Right renal cortex interstitium (tissue), 3 donors: ENCODE measurements around the gene ZNF169. TPM values are rescaled to one million over a fixed set of nuclear protein-coding genes. Genes with fewer than 3 reads are reported as not detected.
"Not testable (repeated sequence)": the region's sequence is repeated elsewhere in the genome, so short reads cannot be mapped to it uniquely, and the experiment has no call there.

ENCODE experiments used
- DNase-seq, 3 donors: peaks; one replicate each; pipeline ENCODE4 v3.0.0-alpha.2; 2013; ENCODE audit warnings: low read depth in 3 of 3, low spot score in 2 of 3
- polyA plus RNA-seq, 3 donors: library from polyadenylated mRNA; unstranded; fragments of 120-200 nt; gene quantifications; one replicate each; pipeline ENCODE4 v1.2.1, GENCODE V29; 2013; ENCODE audit not compliant: insufficient read length in 3 of 3

The ZNF169 gene
- polyA plus RNA-seq, 3 donors: 5.9 to 6.1 (median 5.9) TPM

DNA sequence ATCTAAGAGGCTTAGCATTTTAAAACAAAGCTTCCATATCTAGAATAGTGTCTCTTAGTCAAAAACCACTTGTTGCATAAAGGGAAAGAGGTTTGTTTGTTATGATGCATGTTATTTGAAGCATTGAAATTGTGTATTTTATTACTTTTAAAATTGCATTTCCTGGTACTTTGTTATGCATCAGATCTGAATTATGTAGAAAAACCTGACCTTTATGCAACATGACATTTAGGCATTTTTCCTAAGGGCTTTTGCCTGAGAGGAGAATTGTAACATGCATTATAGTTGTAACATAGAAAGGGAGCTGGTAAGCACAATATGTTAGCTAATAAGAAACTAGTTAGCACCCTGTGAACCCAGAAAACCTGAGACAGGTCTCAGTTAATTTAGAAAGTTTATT lies 22.0 kb downstream of the ZNF169 start:
- DNase-seq: no peak

DNA sequence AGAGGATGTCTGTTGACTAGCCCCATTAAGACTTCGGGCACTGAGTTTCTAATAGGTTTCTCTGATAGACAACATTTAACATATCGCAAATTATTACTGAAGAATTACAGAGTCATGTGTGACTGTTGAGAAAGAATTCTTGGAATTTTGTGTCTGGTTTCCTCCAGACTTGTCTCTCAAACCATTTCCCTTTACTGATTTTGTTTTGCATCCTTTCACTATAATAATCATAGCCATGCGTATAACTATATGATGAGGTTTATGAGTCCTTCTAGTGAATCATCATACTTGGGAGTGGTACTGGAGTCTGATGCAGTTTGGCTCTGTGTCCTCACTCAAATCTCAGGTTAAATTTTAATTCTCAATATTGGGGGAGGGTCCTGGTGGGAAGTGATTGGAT lies 27.0 kb downstream of the ZNF169 start:
- no peak for DNase-seq

DNA sequence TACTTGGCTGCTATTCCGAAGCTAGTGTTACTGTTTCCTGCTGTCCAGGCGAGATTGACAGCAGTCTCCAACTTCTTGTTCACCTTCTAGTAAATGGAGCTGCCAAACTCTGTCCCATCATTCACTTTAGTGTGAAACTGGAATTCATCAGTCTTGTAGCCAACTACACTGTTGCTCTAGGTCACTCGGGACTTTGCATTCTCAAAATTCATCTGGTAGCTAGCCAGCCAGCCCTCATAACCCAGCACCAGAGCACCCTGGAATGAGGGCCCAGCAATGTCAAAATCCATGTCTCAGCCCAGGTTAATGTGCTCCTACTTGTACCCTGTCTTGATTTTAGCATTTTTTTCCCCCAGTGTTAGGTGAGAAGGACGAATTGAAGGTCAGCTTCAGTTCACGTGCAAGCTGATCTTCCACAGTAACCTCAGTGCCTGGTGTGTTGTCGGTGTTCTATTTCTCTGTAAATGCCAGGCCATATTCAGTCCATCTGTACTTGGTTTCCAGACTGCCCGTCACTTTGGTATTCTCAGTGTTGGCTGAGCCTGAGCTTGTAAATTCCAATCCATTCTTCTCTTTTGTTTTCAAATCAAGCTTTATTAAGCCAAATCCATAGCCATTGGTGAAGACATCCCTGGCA lies 28.9 kb downstream of the ZNF169 start:
- no peak for DNase-seq

GRCh38 chr9:94289691-94290090 lies 30.6 kb downstream of the ZNF169 start:
- DNase-seq: no peak

- DNase-seq: no peak
Observed at GRCh38 chr9:94298949-94299599, 40.0 kb downstream of the ZNF169 start.

GRCh38 chr9:94300470-94301301 lies 41.6 kb downstream of the ZNF169 start:
- no peak for DNase-seq

DNA sequence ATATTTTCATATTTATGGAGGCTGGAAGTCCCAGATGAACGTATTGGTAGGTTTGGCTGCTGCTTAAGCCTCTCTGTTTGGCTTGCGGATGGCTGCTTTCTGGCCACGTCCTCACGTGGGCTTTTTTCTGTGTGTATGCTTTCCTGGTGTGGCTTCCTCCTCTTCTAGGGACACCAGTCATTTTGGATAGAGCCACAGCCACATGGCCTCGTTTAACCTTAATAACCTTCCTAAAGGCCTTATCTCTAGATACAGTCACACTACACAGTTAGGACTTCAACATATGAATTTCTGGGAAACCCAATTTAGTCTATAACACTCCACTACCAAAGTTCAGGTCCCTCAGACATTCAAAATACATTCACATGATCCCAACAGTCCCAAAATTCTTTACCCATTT lies 42.5 kb downstream of the ZNF169 start:
- no peak for DNase-seq

DNA sequence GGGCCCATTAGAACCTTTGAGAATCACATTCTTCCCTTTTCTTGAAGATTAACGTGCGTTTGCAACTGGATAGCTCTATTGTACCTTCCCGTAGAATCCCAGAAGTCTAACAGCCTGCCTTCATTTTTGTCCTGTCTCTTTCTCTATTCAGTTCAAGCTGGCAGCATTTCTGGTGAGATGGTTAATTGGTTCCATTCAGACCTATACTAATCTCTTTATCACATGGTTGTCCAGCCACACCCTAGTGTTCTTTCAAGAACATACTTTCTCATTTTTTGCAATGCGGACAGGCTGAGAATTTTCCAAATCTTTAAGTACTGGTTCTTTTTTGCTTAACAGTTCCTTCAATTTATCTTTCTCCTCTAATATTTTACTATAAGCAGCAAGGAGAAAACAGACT lies 43.3 kb downstream of the ZNF169 start:
- no peak for DNase-seq

DNA sequence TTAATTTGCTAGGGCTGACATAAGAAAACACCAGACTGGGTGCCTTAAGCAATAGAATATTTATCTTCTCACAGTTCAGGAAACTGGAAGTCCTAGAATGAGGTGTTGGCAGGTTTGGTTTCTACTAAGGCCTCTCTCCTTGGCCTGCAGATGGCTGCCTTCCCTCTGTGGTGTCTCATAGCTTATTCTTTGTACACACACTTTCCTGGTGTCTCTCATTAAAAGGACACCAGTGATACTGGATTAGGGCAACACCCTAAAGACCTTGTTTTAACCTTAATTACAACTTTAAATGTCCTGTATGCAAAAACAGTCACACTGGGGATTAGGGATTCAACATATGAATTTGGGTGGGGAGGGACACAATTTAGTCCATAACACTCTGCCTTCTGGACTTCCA lies 44.2 kb downstream of the ZNF169 start:
- DNase-seq: no peak

DNA sequence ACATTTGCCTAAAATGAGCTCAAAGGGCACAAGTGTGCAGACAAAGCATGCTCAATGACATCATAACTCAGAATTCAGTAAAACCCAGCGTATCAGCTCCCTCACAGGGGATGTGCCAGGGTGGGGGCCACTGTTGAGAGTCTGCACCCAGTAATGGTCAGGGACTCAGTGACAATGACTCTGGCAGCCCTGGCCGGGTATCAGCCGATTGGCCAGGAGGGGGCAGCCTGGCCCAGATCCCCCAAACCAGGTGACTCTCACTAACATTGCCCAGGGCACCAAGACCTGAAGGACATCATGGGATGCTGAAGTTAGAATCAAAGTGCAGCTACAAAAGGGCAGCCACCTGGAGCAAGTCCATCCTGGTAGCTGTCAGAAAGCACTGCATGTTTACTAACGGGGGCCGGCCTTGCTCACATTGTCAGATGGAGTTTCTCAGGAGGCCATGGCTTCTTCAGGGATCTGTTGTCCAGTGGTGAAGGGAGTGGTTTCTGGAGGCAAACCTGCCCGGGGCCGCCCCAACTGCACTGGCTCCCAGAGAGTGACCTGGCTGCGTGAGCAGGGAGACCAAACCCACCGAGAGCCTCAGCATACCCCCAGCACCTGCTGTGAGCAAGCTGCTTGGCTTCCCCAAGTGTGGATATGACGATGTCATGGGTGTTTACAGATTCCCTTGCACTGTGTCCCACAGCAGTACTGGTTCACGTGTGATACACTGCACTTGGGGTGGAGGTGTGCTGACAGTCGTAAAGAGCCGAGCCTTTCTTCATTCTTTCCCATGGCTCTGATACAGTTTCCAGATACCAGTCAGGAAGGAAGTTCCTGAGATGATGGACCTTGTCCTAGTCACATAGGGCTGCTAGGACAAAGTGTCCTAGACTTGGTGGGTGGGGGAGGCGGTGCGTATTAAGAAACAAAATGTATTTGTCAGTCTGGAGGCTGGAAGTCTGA lies 56.2 kb downstream of the ZNF169 start:
- not testable (repeated sequence) for DNase-seq

GRCh38 chr9:94316236-94316635 lies 57.1 kb downstream of the ZNF169 start:
- not testable (repeated sequence) for DNase-seq

- DNase-seq: not testable (repeated sequence)
Observed at GRCh38 chr9:94317949-94318657, 59.0 kb downstream of the ZNF169 start.

DNA sequence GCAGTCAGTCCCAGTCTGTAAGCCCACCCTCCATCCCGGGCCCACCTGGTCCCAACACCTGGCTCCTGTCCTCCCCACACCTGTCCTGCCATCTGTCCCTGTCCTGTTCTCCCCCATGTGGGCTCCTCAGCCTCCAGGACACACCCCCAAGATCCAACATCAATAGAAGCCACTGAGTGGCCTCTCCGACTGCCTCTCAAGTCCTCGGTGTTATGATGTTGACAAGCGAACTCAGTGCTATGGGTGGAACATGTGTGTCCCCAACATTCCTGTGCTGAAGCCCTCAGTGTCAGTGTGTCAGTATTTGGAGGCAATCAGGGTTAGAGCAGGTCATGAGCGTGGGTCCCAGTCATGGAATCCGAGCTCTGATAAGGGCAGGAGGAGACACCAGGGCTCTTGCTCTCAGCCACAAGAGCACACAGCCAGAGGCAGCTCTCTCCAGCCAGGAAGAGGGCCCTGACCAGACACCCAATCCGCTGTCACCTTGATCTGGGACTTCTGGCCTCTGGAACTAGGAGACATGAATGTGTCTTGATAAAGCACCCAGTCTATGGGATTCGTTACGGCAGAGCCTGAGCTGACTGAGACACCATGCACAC lies 63.3 kb downstream of the ZNF169 start:
- not testable (repeated sequence) for DNase-seq

- DNase-seq: not testable (repeated sequence)
Observed at GRCh38 chr9:94323153-94323798, 64.2 kb downstream of the ZNF169 start.

DNA sequence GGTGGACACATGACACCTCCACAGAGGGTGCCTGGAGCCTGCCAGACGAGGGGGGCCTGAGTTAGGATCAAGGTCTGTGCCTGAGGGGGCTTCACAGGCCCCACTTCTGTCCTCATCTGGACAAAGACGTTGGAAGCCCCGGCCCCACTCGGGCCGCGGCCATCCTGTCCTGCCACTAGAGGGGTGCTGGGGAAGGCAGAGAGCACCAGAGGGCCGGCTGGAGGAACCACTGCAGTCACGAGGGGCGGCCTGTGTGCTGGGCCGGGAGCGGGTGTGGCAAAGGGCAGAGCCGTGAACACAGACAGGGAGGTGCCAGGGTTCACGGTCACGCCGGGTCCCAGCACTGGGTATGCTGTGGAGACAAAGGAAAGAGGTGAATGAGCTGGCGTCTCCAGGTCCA lies 66.5 kb downstream of the ZNF169 start:
- DNase-seq: not testable (repeated sequence)

GRCh38 chr9:94328544-94328943 lies 69.4 kb downstream of the ZNF169 start, which contains the start of gene NUTM2F:
TSS of gene NUTM2F (minus strand) at chr9:94328644. CDS start at chr9:94328623, 21 bp downstream.
- DNase-seq: not testable (repeated sequence)

- not testable (repeated sequence) for DNase-seq
Observed at GRCh38 chr9:94336445-94336844, 77.3 kb downstream of the ZNF169 start.

DNA sequence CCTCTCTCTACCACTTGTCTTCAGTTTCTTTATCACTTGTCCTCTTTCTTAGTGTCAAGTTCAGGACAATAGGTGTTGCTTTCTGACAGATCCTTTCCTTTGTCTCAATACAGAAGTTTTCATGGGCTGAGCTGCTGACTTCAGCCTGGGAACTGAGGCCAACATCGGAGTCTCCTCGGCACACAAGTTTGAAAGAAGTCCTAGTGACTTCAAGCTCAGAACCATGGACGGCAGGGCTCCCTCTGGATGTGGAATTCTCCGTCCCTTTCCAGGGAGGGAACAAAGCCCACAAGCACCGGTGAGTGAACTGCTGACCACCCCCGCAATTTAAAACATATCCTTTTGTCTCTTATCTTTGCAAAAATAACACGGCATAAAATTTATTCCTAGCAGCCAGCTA lies 79.6 kb downstream of the ZNF169 start:
- DNase-seq: not testable (repeated sequence)

DNA sequence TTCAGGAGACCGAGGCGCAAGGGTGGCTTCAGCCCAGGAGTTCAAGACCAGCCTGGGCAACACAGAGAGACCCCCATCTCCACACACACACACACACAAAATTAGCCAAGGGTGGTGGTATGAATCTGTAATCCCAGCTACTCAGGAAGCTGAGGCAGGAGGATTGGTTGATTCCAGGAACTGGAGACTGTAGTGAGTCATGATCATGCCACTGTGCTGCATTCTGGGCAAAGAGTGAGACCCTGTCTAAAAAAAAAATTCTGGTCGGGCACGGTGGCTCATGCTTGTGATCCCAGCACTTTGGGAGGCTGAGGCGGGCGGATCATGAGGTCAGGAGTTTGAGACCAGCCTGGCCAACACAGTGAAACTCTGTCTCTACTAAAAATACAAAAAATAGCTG lies 80.6 kb downstream of the ZNF169 start:
- DNase-seq: not testable (repeated sequence)
